Measurements from ENCODE around the gene EMILIN1. TPM values are rescaled to one million over a fixed set of nuclear protein-coding genes. Genes with fewer than 3 reads are reported as not detected.

Gene EMILIN1
- total and polyA plus RNA-seq, 2 of the 8 experiments (the other 6 are each of a cell fraction or from before 2014, with no cell fraction given) = 1.9 to 3.0 TPM

- Histone ChIP-seq H3K18ac (ENCODE audit: extremely low read depth, low read length) (no peak overlapping the region), H3K56ac (replicated peaks; ENCODE audit: insufficient read length, low read depth, low read length) (no peak overlapping the region), H3K23me2 (ENCODE audit: low read depth, low read length) (peaks cover 2% of the 10 kb centered on the region; the same call in 1 of the 2 replicates), H3K4me1 (replicated peaks in 1 of 4; ENCODE audit: control insufficient read depth in 3 of 4, insufficient read depth in 4 of 4, low read length in 3 of 4) (peaks cover 0 to 4% (median 3%) of the 10 kb centered on the region in 4 experiments; a peak in 5 of 7 replicates), H3K27ac (ENCODE audit: low read depth, low read length) (no peak overlapping the region), H2AFZ (ENCODE audit: low read length) (no peak overlapping the region; the same call in 1 of the 2 replicates), H2BK20ac (ENCODE audit: low read length) (no peak overlapping the region), H4K20me1 (replicated peaks in 1 of 2; ENCODE audit: control insufficient read depth in 1 of 2, insufficient read depth in 2 of 2, low read length in 2 of 2) (peaks cover 8 to 14% of the 10 kb centered on the region in 2 experiments), H3K9me3 (ENCODE audit: insufficient read depth in 2 of 2, low read depth in 1 of 2, low read length in 1 of 2) (no peaks in the 10 kb centered on the region), H4K8ac (ENCODE audit: extremely low read depth, insufficient read depth, low read length) (no peak overlapping the region), H4K5ac (ENCODE audit: insufficient read length, low read depth, low read length) (no peak overlapping the region), H2BK15ac (ENCODE audit: low read length) (no peak overlapping the region), H2BK120ac (replicated peaks; ENCODE audit: low read depth, low read length) (no peak overlapping the region), H3K27me3 (replicated peaks in 1 of 4; ENCODE audit: control insufficient read depth in 3 of 4, extremely low read depth in 1 of 4, insufficient read depth in 3 of 4, low read length in 3 of 4) (no peaks in the 10 kb centered on the region), H3K36me3 (ENCODE audit: control insufficient read depth in 2 of 4, insufficient read depth in 4 of 4, low read length in 3 of 4) (peaks cover 2 to 26% (median 16%) of the 10 kb centered on the region in 4 experiments; a peak in 6 of 8 replicates), H4K91ac (replicated peaks; ENCODE audit: insufficient read length, low read length) (no peak overlapping the region), H3K14ac (ENCODE audit: insufficient read length) (no peak overlapping the region), H3K79me2 (ENCODE audit: control insufficient read depth in 1 of 2, insufficient read depth in 2 of 2, low read length in 2 of 2) (peaks cover 0 to 15% of the 10 kb centered on the region in 2 experiments; a peak in 2 of 4 replicates), H3K9ac (replicated peaks in 1 of 4; ENCODE audit: extremely low read depth in 1 of 4, low read depth in 3 of 4, low read length in 3 of 4) (peak overlapping the region in 3 of 4 experiments; percentile 40 to 69 (median 55); a peak in 6 of 7 replicates), H3K23ac (ENCODE audit: insufficient read length) (no peak overlapping the region), H3K4ac (replicated peaks; ENCODE audit: insufficient read length, low read depth, low read length) (no peak overlapping the region), H3K4me2 (ENCODE audit: insufficient read depth in 1 of 2, low read depth in 2 of 2, low read length in 2 of 2) (peak overlapping the region; percentile 61 to 77), H3K79me1 (ENCODE audit: low read depth, low read length) (peaks cover 4% of the 10 kb centered on the region), H2BK5ac (ENCODE audit: low read depth, low read length) (peak overlapping the region; percentile 35; the same call in 1 of the 2 replicates), H2AK5ac (ENCODE audit: low read depth, low read length) (no peak overlapping the region), H2BK12ac (ENCODE audit: low read depth, low read length) (no peak overlapping the region), H3K4me3 (ENCODE audit: extremely low read depth in 1 of 4, insufficient read depth in 2 of 4, low read depth in 3 of 4, low read length in 4 of 4) (peak overlapping the region; percentile 68 to 91 (median 88))
- ChIA-PET POLR2A (ENCODE audit: partially characterized antibody) (interaction anchor here (0.6 to 2.3 kb wide), 21 partner anchors 7 to 113 kb away, joined by 3 to 24 read pairs (median 3); partner anchors contain the start of genes ABHD1, ATRAID, CAD and CGREF1), CTCF (ENCODE audit: partially characterized antibody) (interaction anchor here (0.6 to 4.3 kb wide), 43 partner anchors 9 to 170 kb away, joined by 3 to 38 read pairs (median 5); partner anchors contain the start of genes ABHD1, ATRAID, CGREF1 and KHK)
- DNase-seq (ENCODE audit: low read depth in 1 of 2, low spot score in 2 of 2) (no peak), FAIRE-seq (no peak)
- WGBS, 2 experiments (ENCODE audit: extremely low coverage in 1 of 2, insufficient coverage in 1 of 2, insufficient read length in 1 of 2, insufficient replicate concordance in 2 of 2, low coverage in 1 of 2, low lambda C conversion rate in 2 of 2, missing lambda C conversion rate in 1 of 2) = 68% methylated on average over 14 of the region's 14 CpGs; no CpG with 5 or more reads in 1 of the 2 experiments
- TF ChIP-seq RBBP5 (IDR thresholded peaks at IDR 0.05; ENCODE audit: borderline replicate concordance, low read depth, low read length) = no peak
Observed at GRCh38 chr2:27133195-27133875, 54.9 kb downstream of the EMILIN1 start.

All from H1 (cell line).